K562 (cell line): Measurements from ENCODE around the gene OR4X1. TPM values are rescaled to one million over a fixed set of nuclear protein-coding genes. Genes with fewer than 3 reads are reported as not detected.

Experiments
- ATAC-seq: fragments of 200-7000 bp; cut with Tn5 transposase; 3 replicates; pipeline ENCODE4 v1.9.1; 2020; ENCODE audit warnings: moderate library complexity
- BruUV-seq: library from RNA; stranded (reverse); fragments of 400-500 nt; replicated peaks from 2 replicates; lab custom pipeline; 2021; lab: Mats Ljungman, UMichigan
- CTCF ChIA-PET: fragments of 300-600 bp; formaldehyde crosslinking; extraction: SDS; loops from one replicate; lab custom pipeline; 2021; ENCODE audit warnings: low intra/inter-chr PET ratio; lab: Yijun Ruan, JAX
- POLR2A ChIA-PET: fragments of 300-600, 350-650 bp; sonication (Branson Sonifier 250); formaldehyde crosslinking; extraction: SDS; loops from one replicate; lab custom pipeline; 2021; ENCODE audit warnings: antibody characterized with exemption, inconsistent platforms; lab: Yijun Ruan, JAX
- DNase-seq, 4 experiments: peaks; one replicate each; pipeline versions ENCODE4 v3.0.0 to v3.0.0-alpha.2; 2011 to 2018; ENCODE audit warnings: low spot score in 3 of 4, mixed read lengths in 3 of 4; ENCODE audit errors: extremely low read depth in 1 of 4
- FAIRE-seq: peaks from 2 replicates; lab custom pipeline; 2011; peaks lifted over from hg19 to GRCh38; lab: Jason Lieb, UNC
- H2AFZ ChIP-seq: 2 replicates; pipeline ENCODE4 v1.6.0; 2011; ENCODE audit warnings: low read depth, low read length, control low read depth, inconsistent platforms
- H3K27ac ChIP-seq: fragments of 200-600 bp; 3 replicates; pipeline ENCODE4 v1.8.0; 2011; ENCODE audit warnings: low read depth, mild to moderate bottlenecking, control low read depth, inconsistent platforms, low read length, moderate library complexity, mixed read lengths; ENCODE audit errors: extremely low read depth
- H3K27me3 ChIP-seq, 2 experiments: fragments of 300-600 bp in 1 of 2; 2 replicates in 1 of 2; 3 replicates in 1 of 2; pipeline versions ENCODE4 v1.6.0 to v1.8.0; 2011; ENCODE audit warnings: inconsistent platforms in 2 of 2, low read length in 2 of 2, mild to moderate bottlenecking in 1 of 2, mixed read lengths in 1 of 2, moderate library complexity in 1 of 2; ENCODE audit not compliant: control insufficient read depth in 2 of 2, insufficient read depth in 2 of 2
- H3K36me3 ChIP-seq: fragments of 300-600 bp; 3 replicates; pipeline ENCODE4 v1.8.0; 2011; ENCODE audit warnings: mild to moderate bottlenecking, low read length, inconsistent platforms; ENCODE audit not compliant: control insufficient read depth, insufficient read depth
- H3K4me1 ChIP-seq, 2 experiments: fragments of 200-600 bp in 1 of 2; replicated peaks in 1 of 2; 2 replicates in 1 of 2; 3 replicates in 1 of 2; pipeline versions ENCODE4 v1.5.1 to v1.8.0; 2011; ENCODE audit warnings: inconsistent platforms in 2 of 2, low read length in 2 of 2, mild to moderate bottlenecking in 1 of 2, mixed read lengths in 1 of 2, moderate library complexity in 1 of 2; ENCODE audit not compliant: control insufficient read depth in 2 of 2, insufficient read depth in 2 of 2
- H3K4me2 ChIP-seq: 2 replicates; pipeline ENCODE4 v1.6.1; 2011; ENCODE audit warnings: low read length, control low read depth, inconsistent platforms, mixed read lengths; ENCODE audit not compliant: insufficient read depth
- H3K4me3 ChIP-seq: fragments of 200-600 bp; sonication (generic), shearing (Covaris generic); 2 replicates; pipeline ENCODE4 v1.5.1; 2016; ENCODE audit warnings: control low read depth, inconsistent platforms
- H3K79me2 ChIP-seq: fragments of 200-600 bp; 3 replicates; pipeline ENCODE4 v1.8.0; 2011; ENCODE audit warnings: low read length, inconsistent platforms; ENCODE audit not compliant: control insufficient read depth, insufficient read depth
- H3K9ac ChIP-seq, 2 experiments: 2 replicates each; pipeline versions ENCODE4 v1.6.0 to v1.6.1; 2011; ENCODE audit warnings: low read depth in 2 of 2, low read length in 2 of 2, control low read depth in 1 of 2, inconsistent platforms in 1 of 2, mild to moderate bottlenecking in 1 of 2, mixed read lengths in 1 of 2; ENCODE audit not compliant: insufficient read depth in 1 of 2
- H3K9me1 ChIP-seq: one replicate; pipeline ENCODE4 v1.6.0; 2011; ENCODE audit warnings: inconsistent platforms, mild to moderate bottlenecking, low read length, moderate library complexity; ENCODE audit not compliant: control insufficient read depth, insufficient read depth
- H3K9me3 ChIP-seq: replicated peaks from 2 replicates; pipeline ENCODE4 v1.5.1; 2011; ENCODE audit warnings: low read depth, low read length, inconsistent platforms; ENCODE audit not compliant: control insufficient read depth, insufficient read depth
- H4K20me1 ChIP-seq: replicated peaks from 2 replicates; pipeline ENCODE4 v1.6.1; 2011; ENCODE audit warnings: low read length, inconsistent platforms, mixed read lengths; ENCODE audit not compliant: control insufficient read depth, insufficient read depth
- CTBP1 ChIP-seq: fragments of 450-650 bp; IDR thresholded peaks from 2 replicates; pipeline ENCODE4 v1.6.1; 2016; ENCODE audit warnings: borderline replicate concordance
- DNMT1 ChIP-seq: fragments of 450-650 bp; IDR thresholded peaks from 2 replicates; pipeline ENCODE4 v1.6.1; 2016; ENCODE audit warnings: antibody characterized with exemption, mild to moderate bottlenecking
- FIP1L1 ChIP-seq: fragments of 200-400 bp; formaldehyde crosslinking; IDR thresholded peaks from 2 replicates; pipeline ENCODE4 v1.6.1; 2018; ENCODE audit warnings: mild to moderate bottlenecking, low read depth, low read length; ENCODE audit not compliant: poor library complexity, severe bottlenecking
- HNRNPLL ChIP-seq: fragments of 200-400 bp; formaldehyde crosslinking; IDR thresholded peaks from 2 replicates; pipeline ENCODE4 v1.6.1; 2017; ENCODE audit warnings: low read length, low read depth, mild to moderate bottlenecking; ENCODE audit not compliant: poor library complexity, severe bottlenecking
- MAFK ChIP-seq: IDR thresholded peaks from 2 replicates; pipeline ENCODE4 v1.6.1; 2011; ENCODE audit warnings: low read length, improper control_type of control experiment
- MTA2 ChIP-seq: fragments of 450-650 bp; IDR thresholded peaks from 2 replicates; pipeline ENCODE4 v1.6.1; 2016; ENCODE audit warnings: low read depth
- NCOA1 ChIP-seq: fragments of 450-650 bp; IDR thresholded peaks from 2 replicates; pipeline ENCODE4 v1.6.1; 2016; ENCODE audit warnings: low read depth
- NFE2L1 ChIP-seq: fragments of 450-650 bp; IDR thresholded peaks from 2 replicates; pipeline ENCODE4 v1.6.1; 2016; ENCODE audit warnings: missing genetic modification characterization, low read depth, mild to moderate bottlenecking, missing compliant biosample characterization, moderate library complexity, borderline replicate concordance
- NRF1 ChIP-seq, 2 experiments: fragments of 450-650 bp; IDR thresholded peaks in 1 of 2; conservative IDR thresholded peaks in 1 of 2; 2 replicates each; pipeline ENCODE4 v1.6.1; 2014; ENCODE audit warnings: mild to moderate bottlenecking in 2 of 2
- RBBP5 ChIP-seq: fragments of 200-600 bp; sonication (generic); IDR thresholded peaks from 2 replicates; pipeline ENCODE4 v1.6.1; 2012; ENCODE audit warnings: borderline replicate concordance, mild to moderate bottlenecking, low read length, control low read depth, inconsistent platforms; ENCODE audit not compliant: insufficient read depth, poor library complexity, severe bottlenecking
- SREBF1 ChIP-seq: fragments of 150-350 bp; IDR thresholded peaks from 2 replicates; pipeline ENCODE4 v1.6.1; 2014; ENCODE audit warnings: antibody characterized with exemption, low read depth, low read length, borderline replicate concordance
- TBL1XR1 ChIP-seq, 2 experiments: IDR thresholded peaks; 2 replicates each; pipeline ENCODE4 v1.6.1; 2012; ENCODE audit warnings: improper control_type of control experiment in 2 of 2, low read length in 2 of 2, mild to moderate bottlenecking in 1 of 2
- ZBTB17 ChIP-seq: fragments of 450-650 bp; formaldehyde crosslinking; IDR thresholded peaks from 2 replicates; pipeline ENCODE4 v1.4.0; 2020; ENCODE audit warnings: mild to moderate bottlenecking
- ZNF589 ChIP-seq: fragments of 200-800 bp; sonication (Bioruptor generic); IDR thresholded peaks from 2 replicates; pipeline ENCODE4 v1.6.1; 2016; ENCODE audit warnings: low read depth, missing genetic modification characterization, missing compliant biosample characterization
- ZNF707 ChIP-seq: fragments of 250-450 bp; sonication (Bioruptor Pico); conservative IDR thresholded peaks from 2 replicates; pipeline ENCODE4 v1.8.0; 2022; ENCODE audit warnings: inconsistent platforms, mild to moderate bottlenecking, moderate library complexity
- WGBS: fragments of 100-300 bp; shearing (Covaris generic); methylation state at CpG from one replicate; pipeline ENCODE4 v1.1.6; 2016; ENCODE audit warnings: low coverage, mixed read lengths; ENCODE audit not compliant: insufficient coverage; ENCODE audit errors: missing lambda C conversion rate; 5-methylcytosine and 5-hydroxymethylcytosine counted together
- in situ Hi-C: fragments of 300-500 bp; cut with MboI; formaldehyde crosslinking; loops from 4 replicates; pipeline ENCODE4 v1.15.0; 2018; ENCODE audit warnings: inconsistent platforms, mixed read lengths
- intact Hi-C: fragments of 100-400 bp; cut with micrococcal nuclease; formaldehyde crosslinking; loops from 2 replicates; pipeline ENCODE4 v1.14.2; 2022
- polyA plus RNA-seq, 8 experiments: library from polyadenylated mRNA; depleted of rRNA in 4 of 8; stranded (reverse) in 5 of 8; unstranded in 3 of 8; fragments of >200 nt; fragmentation: Nextera tagmentation in 2 of 8; fragmentation: Illumina TruSeq in 1 of 8; extraction: Ambion mirVana in 2 of 8; extraction: Trizol in 1 of 8; gene quantifications; 2 replicates each; pipeline versions ENCODE4 v1.2.1 to v1.2.3, GENCODE V29; 2011 to 2014; ENCODE audit warnings: inconsistent platforms in 1 of 8, missing spikeins in 1 of 8
- total RNA-seq, 7 experiments: library from RNA; depleted of rRNA in 6 of 7; stranded (reverse); fragments of >200 nt in 6 of 7; fragmentation: Illumina TruSeq in 2 of 7; extraction: Trizol in 2 of 7; gene quantifications; 2 replicates each; pipeline versions ENCODE4 v1.2.1 to v1.2.3, GENCODE V29; 2011 to 2021; ENCODE audit warnings: low replicate concordance in 1 of 7
- TF ChIP-seq, protein P1 (sequence below): fragments of 450-650 bp; formaldehyde crosslinking; conservative IDR thresholded peaks from 2 replicates; pipeline ENCODE4 v1.4.0; 2022; ENCODE audit warnings: mild to moderate bottlenecking, missing genetic modification characterization
- TF ChIP-seq, protein P2 (sequence below): sonication (generic); formaldehyde crosslinking; IDR thresholded peaks from 2 replicates; pipeline ENCODE4 v1.9.0; 2022; ENCODE audit warnings: mild to moderate bottlenecking, missing genetic modification reagents
- TF ChIP-seq, protein P3 (sequence below), 2 experiments: fragments of 200-800 bp in 1 of 2; sonication (Bioruptor generic) in 1 of 2; sonication (generic) in 1 of 2; formaldehyde crosslinking in 1 of 2; IDR thresholded peaks in 1 of 2; conservative IDR thresholded peaks in 1 of 2; 2 replicates each; pipeline versions ENCODE4 v1.5.0 to v1.6.1; 2016 to 2020; ENCODE audit warnings: missing compliant biosample characterization in 1 of 2, missing genetic modification characterization in 1 of 2, missing genetic modification reagents in 1 of 2
- TF ChIP-seq, protein P4 (sequence below): fragments of 450-650 bp; conservative IDR thresholded peaks from 2 replicates; pipeline ENCODE4 v1.6.1; 2016; ENCODE audit warnings: missing genetic modification characterization, low read depth, mild to moderate bottlenecking, missing compliant biosample characterization, moderate library complexity

The OR4X1 gene
- total and polyA plus RNA-seq, 9 of the 15 experiments (the other 6 are each of a cell fraction or from before 2014, with no cell fraction given): not detected

DNA sequence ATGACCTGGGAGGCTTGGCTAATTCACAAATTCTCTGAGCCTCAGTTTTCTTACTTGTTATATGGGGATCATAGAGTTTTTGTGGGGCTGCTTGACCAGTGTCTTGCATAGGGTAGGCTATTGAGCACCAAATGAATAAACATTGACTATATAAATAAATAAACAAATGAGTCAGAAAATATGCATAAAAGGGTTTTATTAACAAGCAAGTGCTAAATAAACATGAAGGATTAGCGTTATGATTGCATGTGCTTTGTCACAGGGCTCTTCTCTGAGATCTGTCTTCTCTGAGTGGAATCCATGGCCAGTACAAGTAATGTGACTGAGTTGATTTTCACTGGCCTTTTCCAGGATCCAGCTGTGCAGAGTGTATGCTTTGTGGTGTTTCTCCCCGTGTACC, 47.2 kb upstream of the OR4X1 start, which contains the start of gene OR4B1:
TSS of gene OR4B1 (plus strand) at position 301 of the 400 bp plus-strand sequence. CDS start at position 301, 0 bp downstream.
- H3K79me2 ChIP-seq: no peaks in the 10 kb centered on the region
- ATAC-seq (no peak), DNase-seq (no peak), FAIRE-seq (no peak)
- ChIA-PET CTCF (no interaction called here), POLR2A (no interaction called here)
- no peaks in the 10 kb centered on the region for H3K9me3 ChIP-seq
- no peak within 1 kb of the TSS for H3K27ac ChIP-seq
- H3K4me2 ChIP-seq: no peak within 1 kb of the TSS
- BruUV-seq: no TSS peak
- H3K27me3 ChIP-seq: no peaks in the 10 kb centered on the region
- H4K20me1 ChIP-seq: no peaks in the 10 kb centered on the region
- H3K36me3 ChIP-seq: no peaks in the 10 kb centered on the region
- in situ Hi-C loops: no loop called here
- no peak within 1 kb of the TSS for H2AFZ ChIP-seq
- TF ChIP-seq SREBF1 (no peak), CTBP1 (no peak), ZNF707 (CRISPR knock-in tag) (no peak), HNRNPLL (no peak), NFE2L1 (no peak), FIP1L1 (no peak), RBBP5 (no peak), ZNF589 (CRISPR knock-in tag) (no peak), NRF1 (conservative IDR thresholded peaks at IDR 0.05 in 1 of 2, IDR thresholded peaks at IDR 0.05 in 1 of 2) (no peak), NCOA1 (no peak), MAFK (no peak), DNMT1 (no peak), MTA2 (no peak), TBL1XR1 (IDR thresholded peaks at IDR 0.05; ENCODE audit: low read length in 2 of 2) (no peak), ZBTB17 (CRISPR knock-in tag) (no peak)
- TF ChIP-seq, protein P1, sequence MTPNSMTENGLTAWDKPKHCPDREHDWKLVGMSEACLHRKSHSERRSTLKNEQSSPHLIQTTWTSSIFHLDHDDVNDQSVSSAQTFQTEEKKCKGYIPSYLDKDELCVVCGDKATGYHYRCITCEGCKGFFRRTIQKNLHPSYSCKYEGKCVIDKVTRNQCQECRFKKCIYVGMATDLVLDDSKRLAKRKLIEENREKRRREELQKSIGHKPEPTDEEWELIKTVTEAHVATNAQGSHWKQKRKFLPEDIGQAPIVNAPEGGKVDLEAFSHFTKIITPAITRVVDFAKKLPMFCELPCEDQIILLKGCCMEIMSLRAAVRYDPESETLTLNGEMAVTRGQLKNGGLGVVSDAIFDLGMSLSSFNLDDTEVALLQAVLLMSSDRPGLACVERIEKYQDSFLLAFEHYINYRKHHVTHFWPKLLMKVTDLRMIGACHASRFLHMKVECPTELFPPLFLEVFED: no peak
- TF ChIP-seq, protein P2, sequence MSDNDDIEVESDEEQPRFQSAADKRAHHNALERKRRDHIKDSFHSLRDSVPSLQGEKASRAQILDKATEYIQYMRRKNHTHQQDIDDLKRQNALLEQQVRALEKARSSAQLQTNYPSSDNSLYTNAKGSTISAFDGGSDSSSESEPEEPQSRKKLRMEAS (CRISPR knock-in tag): no peak
- TF ChIP-seq, protein P3, sequence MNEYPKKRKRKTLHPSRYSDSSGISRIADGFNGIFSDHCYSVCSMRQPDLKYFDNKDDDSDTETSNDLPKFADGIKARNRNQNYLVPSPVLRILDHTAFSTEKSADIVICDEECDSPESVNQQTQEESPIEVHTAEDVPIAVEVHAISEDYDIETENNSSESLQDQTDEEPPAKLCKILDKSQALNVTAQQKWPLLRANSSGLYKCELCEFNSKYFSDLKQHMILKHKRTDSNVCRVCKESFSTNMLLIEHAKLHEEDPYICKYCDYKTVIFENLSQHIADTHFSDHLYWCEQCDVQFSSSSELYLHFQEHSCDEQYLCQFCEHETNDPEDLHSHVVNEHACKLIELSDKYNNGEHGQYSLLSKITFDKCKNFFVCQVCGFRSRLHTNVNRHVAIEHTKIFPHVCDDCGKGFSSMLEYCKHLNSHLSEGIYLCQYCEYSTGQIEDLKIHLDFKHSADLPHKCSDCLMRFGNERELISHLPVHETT (CRISPR knock-in tag; conservative IDR thresholded peaks at IDR 0.05 in 1 of 2, IDR thresholded peaks at IDR 0.05 in 1 of 2): no peak
- TF ChIP-seq, protein P4, sequence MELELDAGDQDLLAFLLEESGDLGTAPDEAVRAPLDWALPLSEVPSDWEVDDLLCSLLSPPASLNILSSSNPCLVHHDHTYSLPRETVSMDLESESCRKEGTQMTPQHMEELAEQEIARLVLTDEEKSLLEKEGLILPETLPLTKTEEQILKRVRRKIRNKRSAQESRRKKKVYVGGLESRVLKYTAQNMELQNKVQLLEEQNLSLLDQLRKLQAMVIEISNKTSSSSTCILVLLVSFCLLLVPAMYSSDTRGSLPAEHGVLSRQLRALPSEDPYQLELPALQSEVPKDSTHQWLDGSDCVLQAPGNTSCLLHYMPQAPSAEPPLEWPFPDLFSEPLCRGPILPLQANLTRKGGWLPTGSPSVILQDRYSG (tag): no peak
- TF ChIP-seq, all 486 proteins: peak for 0
- WGBS: 0% methylated on average over 2 of the region's 2 CpGs
- intact Hi-C loops: no loop called here
- Histone ChIP-seq H3K9ac (no peak within 1 kb of the TSS), H3K4me3 (no peak within 1 kb of the TSS), H3K4me1 (no peaks in the 10 kb centered on the region), H3K9me1 (no peaks in the 10 kb centered on the region)
